ENCODE measurements around the gene TBC1D22A. TPM values are rescaled to one million over a fixed set of nuclear protein-coding genes. Genes with fewer than 3 reads are reported as not detected.
"Not testable (repeated sequence)": the region's sequence is repeated elsewhere in the genome, so short reads cannot be mapped to it uniquely, and the experiment has no call there.

TBC1D22A gene
- total RNA-seq, 1 experiment from 2014 or later = 8.2 TPM

GRCh38 chr22:47044722-47045535, 282.5 kb downstream of the TBC1D22A start:
- H3K36me3 ChIP-seq (replicated peaks; ENCODE audit: control insufficient read depth, insufficient read depth, low read length) = no peaks in the 10 kb centered on the region
- H3K27me3 ChIP-seq (ENCODE audit: control insufficient read depth, insufficient read depth, low read length) = no peaks in the 10 kb centered on the region
- no peak overlapping the region for H3K4me3 ChIP-seq (ENCODE audit: insufficient read depth, low read depth, low read length)
- no peak for DNase-seq

GRCh38 chr22:47045691-47046410, 283.4 kb downstream of the TBC1D22A start:
- Histone ChIP-seq H3K27me3 (ENCODE audit: control insufficient read depth, insufficient read depth, low read length) (no peaks in the 10 kb centered on the region), H3K36me3 (replicated peaks; ENCODE audit: control insufficient read depth, insufficient read depth, low read length) (no peaks in the 10 kb centered on the region), H3K4me3 (ENCODE audit: insufficient read depth, low read depth, low read length) (no peak overlapping the region)
- DNase-seq = no peak

DNA sequence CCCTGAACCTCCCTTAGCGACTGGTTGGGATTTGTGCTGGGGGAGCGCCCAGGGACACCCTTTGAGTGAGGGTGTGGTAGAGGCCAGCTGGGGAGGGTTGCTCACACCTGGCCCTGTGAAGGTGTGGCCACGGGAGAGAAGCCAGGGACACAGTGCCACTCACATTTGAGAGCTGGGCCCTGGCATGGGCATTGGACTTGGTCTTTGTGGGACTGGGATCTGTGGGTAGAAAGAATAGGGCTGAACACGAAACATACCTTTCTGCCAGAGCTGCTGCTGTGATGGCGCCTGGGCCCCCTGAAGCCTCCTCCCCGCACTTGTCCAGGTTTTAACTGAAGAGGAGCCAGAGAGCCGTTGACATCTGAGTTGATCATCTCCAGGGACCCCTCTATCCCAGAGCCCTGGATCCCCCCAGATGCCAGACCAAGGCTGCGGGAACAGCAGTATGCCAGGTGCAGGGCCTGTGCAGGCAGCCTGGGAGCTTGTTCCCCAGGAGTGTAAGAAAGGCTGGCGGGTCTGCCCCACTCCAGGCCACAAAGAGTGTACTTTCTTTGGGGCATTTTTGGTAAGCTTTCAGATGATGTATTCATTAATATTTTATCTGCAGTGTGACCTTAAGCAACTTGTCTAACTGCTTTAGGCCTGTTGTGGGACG, 284.1 kb downstream of the TBC1D22A start:
- H3K36me3 ChIP-seq (replicated peaks; ENCODE audit: control insufficient read depth, insufficient read depth, low read length) = no peaks in the 10 kb centered on the region
- H3K27me3 ChIP-seq (ENCODE audit: control insufficient read depth, insufficient read depth, low read length) = no peaks in the 10 kb centered on the region
- H3K4me3 ChIP-seq (ENCODE audit: insufficient read depth, low read depth, low read length) = no peak overlapping the region
- DNase-seq = no peak

- no peak for DNase-seq
- no peak overlapping the region for H3K4me3 ChIP-seq (ENCODE audit: insufficient read depth, low read depth, low read length)
- H3K27me3 ChIP-seq (ENCODE audit: control insufficient read depth, insufficient read depth, low read length) = no peaks in the 10 kb centered on the region
- no peaks in the 10 kb centered on the region for H3K36me3 ChIP-seq (replicated peaks; ENCODE audit: control insufficient read depth, insufficient read depth, low read length)
Observed at GRCh38 chr22:47047321-47048122, 285.1 kb downstream of the TBC1D22A start.

DNA sequence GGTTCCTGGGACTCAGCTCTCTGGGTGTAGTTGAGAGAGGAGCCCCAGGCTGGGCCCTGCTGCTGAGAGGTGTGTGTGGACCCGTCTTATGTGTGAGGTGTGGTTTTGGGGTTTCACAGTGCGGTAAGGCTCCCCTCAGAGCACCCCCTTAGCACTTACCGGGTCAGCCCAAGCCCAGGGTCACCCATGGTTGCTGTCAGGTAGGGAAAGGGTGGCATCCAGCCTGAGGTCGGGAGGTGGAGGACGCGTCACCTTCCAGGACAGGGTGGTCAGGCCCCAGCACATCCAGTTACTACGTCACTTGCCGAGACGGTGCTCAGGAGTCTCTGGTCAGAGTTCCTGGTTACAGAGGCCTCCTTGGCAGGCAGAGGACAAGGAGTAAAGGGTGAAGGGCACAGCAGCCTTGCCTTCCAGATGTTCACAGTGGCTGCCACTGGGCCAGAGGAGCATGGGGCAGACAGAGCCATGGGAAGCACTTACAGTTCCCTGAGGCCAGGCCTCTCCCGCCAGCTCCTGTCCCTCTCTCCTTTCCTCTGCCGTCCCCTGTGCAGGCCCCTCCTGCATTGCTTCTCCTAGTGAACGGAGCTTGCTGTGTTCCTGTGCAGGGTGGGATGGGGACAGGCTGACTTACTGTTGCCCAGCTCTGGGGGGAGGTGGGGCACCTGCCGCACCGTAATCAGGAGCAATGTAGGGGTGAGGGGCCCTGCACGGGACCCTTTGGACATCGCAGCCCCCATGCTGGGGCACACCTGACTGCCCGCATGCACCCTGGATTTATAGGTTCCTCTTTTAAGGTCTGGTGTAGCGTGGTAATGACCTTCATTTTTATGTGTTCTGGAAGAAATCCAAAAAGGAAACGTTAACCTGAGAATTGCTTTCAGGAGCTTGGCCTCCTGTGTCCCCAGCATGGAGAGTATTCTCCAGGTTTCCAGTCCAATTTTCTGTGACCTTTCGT, 285.9 kb downstream of the TBC1D22A start:
- H3K36me3 ChIP-seq (replicated peaks; ENCODE audit: control insufficient read depth, insufficient read depth, low read length) = no peaks in the 10 kb centered on the region
- DNase-seq = no peak
- H3K27me3 ChIP-seq (ENCODE audit: control insufficient read depth, insufficient read depth, low read length) = no peaks in the 10 kb centered on the region
- H3K4me3 ChIP-seq (ENCODE audit: insufficient read depth, low read depth, low read length) = no peak overlapping the region

DNA sequence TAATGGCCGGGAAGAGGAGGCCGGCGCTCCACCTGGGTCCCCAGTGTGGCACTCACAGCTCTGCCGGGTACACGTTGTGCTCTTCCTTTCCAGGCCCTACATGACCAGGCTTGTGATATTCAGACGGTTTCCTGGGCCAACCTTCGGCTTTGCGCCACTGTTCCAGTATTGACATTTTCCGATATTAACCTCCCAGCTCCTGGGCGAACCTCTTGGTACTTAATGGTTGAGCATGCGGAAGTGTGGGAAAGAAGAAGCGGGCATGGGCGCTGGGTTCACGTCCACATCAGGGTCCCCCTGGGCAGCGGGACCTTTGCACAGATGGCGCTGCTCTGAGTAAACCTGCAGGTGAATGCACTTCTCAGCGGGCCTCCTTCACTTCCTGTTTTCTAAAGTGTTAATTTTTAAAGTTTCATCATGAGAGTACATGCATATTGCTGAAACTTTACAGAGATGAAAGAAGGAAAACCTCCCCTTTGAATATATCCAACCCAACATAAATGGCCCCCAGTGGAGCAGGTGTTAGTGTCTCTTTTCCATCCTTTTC, 286.7 kb downstream of the TBC1D22A start:
- Histone ChIP-seq H3K36me3 (replicated peaks; ENCODE audit: control insufficient read depth, insufficient read depth, low read length) (no peaks in the 10 kb centered on the region), H3K4me3 (ENCODE audit: insufficient read depth, low read depth, low read length) (no peak overlapping the region), H3K27me3 (ENCODE audit: control insufficient read depth, insufficient read depth, low read length) (no peaks in the 10 kb centered on the region)
- DNase-seq = no peak

DNA sequence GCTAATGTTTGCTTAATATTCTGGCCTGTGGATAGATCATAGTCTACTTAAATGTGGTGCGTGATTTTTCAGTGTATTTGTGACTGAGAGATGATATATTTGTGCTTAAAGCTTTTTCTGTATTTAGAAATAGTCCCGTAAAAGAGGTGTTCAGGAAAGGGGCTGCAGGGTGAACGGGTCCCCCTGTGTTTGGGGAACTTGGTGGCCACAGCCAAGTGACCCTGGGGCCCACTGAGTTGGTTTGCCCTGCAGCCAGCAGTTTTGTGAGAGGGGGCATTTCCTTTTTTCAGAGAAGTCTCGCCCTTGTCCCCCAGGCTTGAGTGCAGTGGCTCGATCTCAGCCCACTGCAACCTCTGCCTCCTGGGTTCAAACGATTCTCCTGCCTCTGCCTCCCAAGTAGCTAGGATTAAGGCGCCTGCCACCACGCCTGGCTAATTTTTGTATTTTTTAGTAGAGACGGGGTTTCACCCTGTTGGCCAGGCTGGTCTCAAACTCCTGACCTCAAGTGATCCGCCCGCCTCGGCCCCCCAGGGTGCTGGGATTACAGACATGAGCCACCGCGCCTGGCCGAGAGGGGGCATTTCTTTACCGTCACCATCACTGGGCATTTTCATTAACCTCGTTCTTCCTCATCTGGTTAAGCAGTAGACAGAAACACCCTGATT, 287.4 kb downstream of the TBC1D22A start:
- not testable (repeated sequence) for H3K36me3 ChIP-seq (replicated peaks; ENCODE audit: control insufficient read depth, insufficient read depth, low read length); H3K4me3 ChIP-seq (ENCODE audit: insufficient read depth, low read depth, low read length); H3K27me3 ChIP-seq (ENCODE audit: control insufficient read depth, insufficient read depth, low read length); DNase-seq

GRCh38 chr22:47050401-47051051, 288.1 kb downstream of the TBC1D22A start:
- DNase-seq = no peak
- Histone ChIP-seq H3K4me3 (ENCODE audit: insufficient read depth, low read depth, low read length) (no peak overlapping the region), H3K27me3 (ENCODE audit: control insufficient read depth, insufficient read depth, low read length) (no peaks in the 10 kb centered on the region), H3K36me3 (replicated peaks; ENCODE audit: control insufficient read depth, insufficient read depth, low read length) (no peaks in the 10 kb centered on the region)

GRCh38 chr22:47051441-47052071, 289.1 kb downstream of the TBC1D22A start:
- Histone ChIP-seq H3K4me3 (ENCODE audit: insufficient read depth, low read depth, low read length) (no peak overlapping the region), H3K36me3 (replicated peaks; ENCODE audit: control insufficient read depth, insufficient read depth, low read length) (no peaks in the 10 kb centered on the region), H3K27me3 (ENCODE audit: control insufficient read depth, insufficient read depth, low read length) (no peaks in the 10 kb centered on the region)
- DNase-seq = no peak

DNA sequence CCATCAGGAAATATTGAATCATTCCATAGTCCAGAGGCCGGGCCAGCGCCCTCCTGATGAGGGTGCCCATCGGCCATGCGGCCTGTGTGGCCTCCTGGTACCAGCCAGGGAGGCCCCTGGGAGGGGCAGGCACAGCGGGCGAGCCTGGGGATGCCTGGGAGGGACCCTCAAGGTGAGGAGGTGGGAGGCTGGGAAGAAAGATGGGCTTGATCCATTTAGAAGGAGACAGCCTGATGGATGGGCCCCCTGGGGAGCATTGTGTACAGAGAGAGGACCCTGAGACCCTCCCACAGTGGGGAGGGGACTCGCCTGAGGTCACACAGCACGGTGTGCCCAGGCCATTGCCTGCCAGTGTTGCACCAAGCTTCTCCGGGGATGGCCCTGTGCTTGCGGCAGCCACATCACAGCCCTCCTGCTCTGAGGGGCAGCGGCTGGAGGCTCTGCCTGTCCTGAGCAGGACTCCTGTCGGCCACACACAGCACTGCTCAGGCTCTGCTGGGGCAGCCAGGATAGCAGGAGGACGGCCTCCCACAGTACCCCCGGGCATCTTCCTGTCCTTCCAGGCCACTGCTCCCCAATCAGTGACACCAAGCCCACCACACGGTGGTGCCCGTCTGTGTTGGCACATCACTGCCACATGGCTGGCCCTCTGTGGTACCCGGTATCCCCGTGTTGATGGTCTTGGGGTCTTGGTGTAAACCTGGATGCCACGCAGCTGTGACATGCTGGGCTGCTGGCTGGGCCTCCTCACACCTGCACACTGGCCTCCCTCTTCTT, 290.0 kb downstream of the TBC1D22A start:
- Histone ChIP-seq H3K27me3 (ENCODE audit: control insufficient read depth, insufficient read depth, low read length) (no peaks in the 10 kb centered on the region), H3K36me3 (replicated peaks; ENCODE audit: control insufficient read depth, insufficient read depth, low read length) (no peaks in the 10 kb centered on the region), H3K4me3 (ENCODE audit: insufficient read depth, low read depth, low read length) (no peak overlapping the region)
- no peak for DNase-seq

GRCh38 chr22:47053013-47053725, 290.7 kb downstream of the TBC1D22A start:
- DNase-seq = no peak
- no peaks in the 10 kb centered on the region for H3K36me3 ChIP-seq (replicated peaks; ENCODE audit: control insufficient read depth, insufficient read depth, low read length)
- no peak overlapping the region for H3K4me3 ChIP-seq (ENCODE audit: insufficient read depth, low read depth, low read length)
- no peaks in the 10 kb centered on the region for H3K27me3 ChIP-seq (ENCODE audit: control insufficient read depth, insufficient read depth, low read length)
